Activated naive CD4-positive, alpha-beta T cell treated with anti-CD3 and anti-CD28 coated beads, Interleukin-2, amount 50 U/mL, for 16 hours (primary cell): ENCODE results near the gene OAF.
"Not testable (repeated sequence)": the region's sequence is repeated elsewhere in the genome, so short reads cannot be mapped to it uniquely, and the experiment has no call there.

Experiments used
- DNase-seq: peaks from one replicate; pipeline ENCODE4 v3.0.0-alpha.2; 2020

The OAF gene

GRCh38 chr11:120244476-120245365, 33.9 kb downstream of the OAF start:
- DNase-seq: no peak

GRCh38 chr11:120245434-120245833, 34.6 kb downstream of the OAF start:
- DNase-seq: no peak

GRCh38 chr11:120248551-120249278, 37.9 kb downstream of the OAF start:
- no peak for DNase-seq

- DNase-seq: no peak
These were observed 38.7 kb downstream of the OAF start for GRCh38 chr11:120249279-120250262.

- DNase-seq: not testable (repeated sequence)
These were observed 42.5 kb downstream of the OAF start for GRCh38 chr11:120253377-120253776.

- no peak for DNase-seq
These were observed 44.1 kb downstream of the OAF start for GRCh38 chr11:120254788-120255518.

GRCh38 chr11:120255519-120255866, 44.7 kb downstream of the OAF start:
- DNase-seq: no peak

GRCh38 chr11:120256178-120256577, 45.3 kb downstream of the OAF start:
- no peak for DNase-seq

- DNase-seq: no peak
These were observed 45.9 kb downstream of the OAF start for GRCh38 chr11:120256779-120257178.

- no peak for DNase-seq
These were observed 46.5 kb downstream of the OAF start for GRCh38 chr11:120257346-120257745.

- DNase-seq: no peak
These were observed 47.8 kb downstream of the OAF start for GRCh38 chr11:120258661-120259060.

GRCh38 chr11:120259241-120259640, 48.4 kb downstream of the OAF start:
- DNase-seq: no peak

GRCh38 chr11:120259988-120260565, 49.2 kb downstream of the OAF start:
- DNase-seq: no peak

- no peak for DNase-seq
These were observed 49.8 kb downstream of the OAF start for GRCh38 chr11:120260616-120261015.

- no peak for DNase-seq
These were observed 50.5 kb downstream of the OAF start for GRCh38 chr11:120261321-120261720.

GRCh38 chr11:120261931-120262330, 51.1 kb downstream of the OAF start:
- no peak for DNase-seq

GRCh38 chr11:120267319-120267718, 56.5 kb downstream of the OAF start:
- no peak for DNase-seq

- no peak for DNase-seq
These were observed 57.9 kb downstream of the OAF start for GRCh38 chr11:120268686-120269085.

GRCh38 chr11:120270386-120270785, 59.6 kb downstream of the OAF start:
- no peak for DNase-seq

- DNase-seq: no peak
These were observed 60.8 kb downstream of the OAF start for GRCh38 chr11:120271672-120272071.

GRCh38 chr11:120272303-120272702, 61.5 kb downstream of the OAF start:
- no peak for DNase-seq

GRCh38 chr11:120273432-120273831, 62.6 kb downstream of the OAF start:
- no peak for DNase-seq
